GM19463 (cell line): ENCODE results near the gene NDUFAF5.
A peak's percentile ranks its signal among the peaks of the same experiment; 100 is the strongest.
"Not testable (repeated sequence)": the region's sequence is repeated elsewhere in the genome, so short reads cannot be mapped to it uniquely, and the experiment has no call there.

Experiments used
- ATAC-seq: cut with Tn5 transposase; IDR thresholded peaks from one replicate; pipeline ENCODE4 v1.9.1; 2021; ENCODE audit warnings: mild to moderate bottlenecking, moderate library complexity; ENCODE audit not compliant: unreplicated experiment

The NDUFAF5 gene, protein sequence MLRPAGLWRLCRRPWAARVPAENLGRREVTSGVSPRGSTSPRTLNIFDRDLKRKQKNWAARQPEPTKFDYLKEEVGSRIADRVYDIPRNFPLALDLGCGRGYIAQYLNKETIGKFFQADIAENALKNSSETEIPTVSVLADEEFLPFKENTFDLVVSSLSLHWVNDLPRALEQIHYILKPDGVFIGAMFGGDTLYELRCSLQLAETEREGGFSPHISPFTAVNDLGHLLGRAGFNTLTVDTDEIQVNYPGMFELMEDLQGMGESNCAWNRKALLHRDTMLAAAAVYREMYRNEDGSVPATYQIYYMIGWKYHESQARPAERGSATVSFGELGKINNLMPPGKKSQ

DNA sequence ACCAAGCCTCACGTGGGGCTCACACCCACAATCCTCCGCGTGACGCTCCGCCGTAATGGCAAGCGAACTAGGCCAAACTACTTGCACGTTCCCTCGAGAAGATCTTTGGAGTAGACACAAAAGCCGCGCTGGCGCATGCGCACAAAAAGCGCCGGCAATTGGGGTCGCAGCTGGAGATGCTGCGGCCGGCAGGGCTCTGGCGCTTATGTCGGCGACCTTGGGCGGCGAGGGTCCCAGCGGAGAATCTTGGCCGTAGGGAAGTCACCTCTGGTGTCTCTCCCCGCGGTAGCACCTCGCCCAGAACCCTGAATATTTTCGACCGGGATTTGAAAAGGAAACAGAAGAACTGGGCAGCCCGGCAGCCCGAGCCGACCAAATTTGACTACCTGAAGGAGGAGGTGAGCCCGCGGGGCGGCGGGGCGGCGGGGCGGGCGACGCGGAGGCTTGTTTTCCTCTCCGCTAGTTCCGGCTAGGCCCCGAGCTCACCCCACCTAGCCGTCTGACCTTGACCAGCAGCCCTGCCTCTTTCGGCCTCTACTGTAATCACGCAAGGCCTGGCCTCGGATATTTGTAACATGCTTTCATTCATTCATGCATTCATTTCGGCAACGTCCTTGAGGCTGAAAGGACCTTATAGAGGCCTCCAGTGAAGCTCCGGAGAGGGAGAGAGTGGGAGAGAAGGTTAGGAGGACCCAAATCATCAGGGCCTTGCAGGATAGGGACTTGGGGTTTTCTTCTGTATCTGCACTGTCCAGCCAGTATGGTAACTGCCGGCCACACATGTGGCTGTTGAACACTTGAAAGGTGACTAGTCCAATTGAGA is at the start of gene NDUFAF5, which contains the start of gene ESF1:
TSS of gene NDUFAF5 (plus strand) at position 136 of the 823 bp plus-strand sequence. CDS start at position 177, 41 bp downstream.
TSS of gene ESF1 (minus strand) at position 27 of the 823 bp plus-strand sequence. CDS start 1,779 bp downstream, outside the sequence.
- peak; percentile 96 for ATAC-seq

DNA sequence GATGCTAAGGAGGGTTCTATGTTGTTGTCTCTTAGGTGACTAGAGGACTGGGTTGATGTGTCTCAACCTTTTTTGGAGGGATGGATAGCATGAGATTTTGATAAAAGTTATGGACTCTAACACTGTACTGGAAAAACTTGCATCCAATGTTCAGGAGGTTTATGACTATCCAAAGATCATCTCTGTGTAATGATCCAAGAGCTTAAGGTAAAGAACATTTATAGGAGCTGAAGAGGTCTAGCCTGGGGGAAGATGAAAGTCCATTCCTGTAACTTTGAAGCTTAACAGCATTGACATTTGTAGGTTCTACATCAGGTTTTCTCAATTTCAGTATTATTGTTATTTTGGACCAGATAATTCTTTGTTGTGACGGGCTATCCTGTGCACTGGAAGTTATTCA is 49.0 kb upstream of the NDUFAF5 start:
- ATAC-seq = no peak

GRCh38 chr20:13736436-13737191 is 48.2 kb upstream of the NDUFAF5 start:
- no peak for ATAC-seq

DNA sequence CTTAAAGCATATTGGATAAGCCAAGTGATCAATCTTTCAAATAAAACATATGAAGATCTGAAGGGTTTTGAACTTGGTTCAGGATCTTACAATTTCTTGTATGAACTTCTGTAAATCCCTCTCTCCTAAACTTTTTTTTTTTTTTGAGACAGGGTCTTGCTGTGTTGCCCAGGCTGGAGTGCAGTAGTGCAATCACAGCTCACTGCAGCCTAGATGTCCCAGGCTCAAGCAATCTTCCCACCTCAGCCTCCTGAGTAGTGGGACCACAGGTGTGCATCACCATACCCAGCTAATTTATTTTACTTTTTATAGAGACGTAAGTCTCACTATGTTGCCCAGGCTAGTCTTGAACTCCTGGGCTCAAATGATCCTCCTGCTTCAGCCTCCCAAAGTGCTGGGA is 46.6 kb upstream of the NDUFAF5 start:
- ATAC-seq = not testable (repeated sequence)

- no peak for ATAC-seq
Measured at GRCh38 chr20:13739731-13740649, 44.8 kb upstream of the NDUFAF5 start.

GRCh38 chr20:13741879-13742278 is 42.9 kb upstream of the NDUFAF5 start:
- ATAC-seq = no peak

DNA sequence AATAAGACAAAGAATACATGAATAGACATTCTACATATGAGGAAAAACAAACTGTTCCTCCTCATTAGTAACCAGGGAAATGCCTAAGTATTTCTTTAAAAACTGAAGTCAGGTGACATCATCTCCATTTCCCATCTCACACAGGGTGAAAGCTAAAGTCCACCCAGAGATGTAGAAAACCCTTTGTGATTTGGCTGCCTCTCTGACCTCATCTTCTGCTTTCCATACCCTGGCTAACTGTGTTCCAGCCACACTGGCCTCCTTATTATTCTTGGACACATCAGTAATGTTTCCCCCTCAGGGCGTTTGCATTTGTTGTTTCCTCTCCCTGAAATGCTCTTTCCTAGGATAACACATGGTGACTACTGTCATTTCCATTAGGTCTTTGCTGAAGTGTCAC is 40.5 kb upstream of the NDUFAF5 start:
- ATAC-seq = no peak

GRCh38 chr20:13745784-13746183 is 39.0 kb upstream of the NDUFAF5 start:
- no peak for ATAC-seq

DNA sequence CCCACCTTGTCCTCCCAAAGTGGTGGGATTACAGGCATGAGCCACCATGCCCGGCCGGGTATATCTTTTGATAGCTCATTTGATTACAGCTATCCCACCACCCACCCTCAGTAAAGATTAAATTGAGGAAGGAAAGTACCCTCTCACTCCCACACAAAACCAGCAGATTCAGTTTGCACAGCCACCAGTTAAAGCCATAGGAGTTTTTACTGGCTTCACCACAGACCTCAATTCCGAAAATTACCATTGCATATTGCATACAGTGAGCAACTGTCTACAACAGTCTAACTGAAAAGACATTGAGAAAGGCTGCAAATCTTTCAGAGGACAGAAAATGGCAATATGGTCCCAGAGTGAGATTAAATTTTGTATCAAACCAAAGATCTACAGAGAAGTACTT is 35.0 kb upstream of the NDUFAF5 start:
- no peak for ATAC-seq

DNA sequence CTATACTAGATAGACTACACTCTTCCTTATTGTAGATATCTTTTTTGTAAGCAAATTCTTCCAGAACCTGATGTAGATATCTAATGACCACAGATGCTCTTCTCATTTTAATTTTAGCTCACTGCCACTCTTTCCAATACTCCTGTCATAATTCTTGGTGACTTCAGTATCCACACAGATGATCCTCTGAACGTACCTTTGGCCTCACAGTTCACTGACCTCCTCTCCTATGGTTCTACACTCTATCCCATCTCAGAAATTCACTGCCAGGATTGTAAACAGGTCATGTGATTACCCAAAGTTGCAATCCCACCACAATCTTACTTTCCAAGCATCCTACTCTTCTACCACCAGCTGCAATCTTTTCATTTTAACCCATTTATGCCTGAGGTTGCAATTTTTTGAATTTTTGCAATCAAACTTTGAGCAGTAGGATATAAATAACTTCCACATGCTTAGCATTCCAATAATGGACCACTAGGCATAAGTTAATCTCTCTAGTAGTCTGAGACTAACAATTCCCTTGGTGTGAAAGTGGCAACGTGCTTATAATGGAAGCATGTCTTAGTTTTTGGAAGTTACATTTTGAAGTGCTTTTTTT is 31.3 kb upstream of the NDUFAF5 start:
- no peak for ATAC-seq

DNA sequence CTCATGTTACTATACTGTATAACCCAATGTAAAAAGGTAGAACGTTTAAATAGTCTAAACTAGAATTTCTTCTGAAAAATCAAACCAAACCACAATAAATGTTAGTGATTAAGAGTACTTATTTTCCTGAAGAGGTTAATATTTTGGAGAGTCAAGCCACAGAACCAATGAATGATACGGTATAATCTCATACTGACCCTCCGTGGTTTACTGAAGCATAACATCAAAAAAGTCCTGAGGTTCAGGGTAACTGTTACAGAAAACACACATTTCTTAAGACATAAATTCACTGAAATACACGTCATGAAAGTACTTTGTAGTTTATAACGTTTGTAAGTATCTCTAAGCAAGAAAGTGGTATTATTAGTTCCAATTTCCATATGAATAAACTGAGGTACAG is 29.0 kb upstream of the NDUFAF5 start:
- no peak for ATAC-seq

GRCh38 chr20:13756551-13756950 is 28.3 kb upstream of the NDUFAF5 start:
- ATAC-seq = no peak

DNA sequence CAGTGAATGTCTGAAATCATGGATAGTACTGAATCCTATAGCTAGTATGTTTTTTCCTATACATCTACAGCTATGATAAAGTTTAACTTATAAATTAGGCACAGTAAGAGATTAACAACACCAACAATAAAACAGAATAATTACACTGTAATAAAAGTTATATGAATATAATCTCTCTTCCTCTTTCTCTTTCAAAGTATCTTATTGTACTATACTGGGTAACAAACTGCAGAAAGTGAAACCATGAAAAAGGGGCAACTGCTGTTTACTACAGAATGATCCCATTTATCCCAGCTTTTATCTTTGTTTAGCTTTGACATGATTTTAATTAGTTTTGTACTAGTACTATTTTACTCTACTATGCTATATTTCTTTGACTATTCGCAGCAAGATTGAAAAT is 25.9 kb upstream of the NDUFAF5 start:
- no peak for ATAC-seq

- ATAC-seq = not testable (repeated sequence)
Measured at GRCh38 chr20:13760451-13760946, 24.3 kb upstream of the NDUFAF5 start.

DNA sequence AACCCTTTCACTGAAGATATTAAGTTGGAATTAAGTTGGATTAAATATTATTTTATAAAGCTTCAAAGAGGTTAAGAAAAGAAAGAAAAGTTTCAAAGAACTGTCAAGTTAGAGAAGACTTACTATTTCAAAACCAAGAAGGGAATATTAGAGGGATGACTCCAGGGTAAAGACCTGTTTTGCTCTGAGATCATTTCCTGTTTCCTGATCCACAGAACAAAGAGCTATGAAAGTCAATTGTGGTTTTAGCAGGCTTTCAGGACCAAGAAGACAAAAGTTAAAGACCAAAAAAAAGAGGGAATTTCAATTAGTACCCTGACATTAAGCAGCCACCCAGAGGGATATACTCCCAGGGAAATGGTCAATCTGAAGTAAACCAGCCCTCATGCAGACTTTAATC is 19.5 kb upstream of the NDUFAF5 start:
- no peak for ATAC-seq

- ATAC-seq = no peak
Measured at GRCh38 chr20:13765868-13766416, 18.9 kb upstream of the NDUFAF5 start.

DNA sequence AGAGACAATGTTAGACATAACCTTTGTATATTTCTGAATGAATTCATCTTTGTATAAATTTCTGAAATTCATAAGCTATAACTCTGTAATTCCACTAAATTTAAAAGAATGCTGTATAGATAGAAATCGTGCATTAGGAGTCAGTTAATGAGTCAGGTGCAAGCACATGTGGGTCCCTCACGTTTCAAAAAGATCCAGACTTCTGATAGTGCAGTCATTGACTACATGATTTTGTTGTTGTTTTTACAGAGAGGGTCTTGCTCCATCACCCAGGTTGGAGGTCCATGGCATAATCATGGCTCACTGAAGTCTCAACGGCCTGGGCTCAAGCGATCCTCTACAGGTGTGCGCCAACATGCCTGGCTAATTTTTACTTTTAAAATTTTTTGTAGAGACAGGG is 14.7 kb upstream of the NDUFAF5 start:
- ATAC-seq = no peak

GRCh38 chr20:13771853-13772453 is 12.9 kb upstream of the NDUFAF5 start:
- no peak for ATAC-seq

DNA sequence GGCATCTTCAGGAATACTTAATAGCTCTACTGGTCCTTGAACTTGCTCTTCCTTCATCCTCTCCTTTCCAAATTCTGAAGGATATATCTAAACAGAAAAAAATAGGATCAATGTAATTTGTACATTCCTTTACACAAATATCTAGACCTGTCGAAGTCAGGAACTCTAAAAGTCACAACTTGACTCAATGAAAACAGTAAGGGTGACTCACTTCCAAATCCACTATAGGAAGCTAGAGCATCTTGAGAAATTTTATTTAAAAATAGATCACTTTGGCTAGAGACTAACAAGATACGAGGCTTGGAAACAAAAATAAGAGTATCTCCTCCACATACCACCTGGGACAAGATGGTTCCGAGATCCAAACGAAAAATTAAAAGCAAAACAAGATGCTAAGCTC is 12.3 kb upstream of the NDUFAF5 start:
- ATAC-seq = no peak
